ENCODE results near the gene CLEC3B. TPM values are rescaled to one million over a fixed set of nuclear protein-coding genes. Genes with fewer than 3 reads are reported as not detected.

Gene CLEC3B
- total RNA-seq, 1 donor from 2014 or later: not detected

DNA sequence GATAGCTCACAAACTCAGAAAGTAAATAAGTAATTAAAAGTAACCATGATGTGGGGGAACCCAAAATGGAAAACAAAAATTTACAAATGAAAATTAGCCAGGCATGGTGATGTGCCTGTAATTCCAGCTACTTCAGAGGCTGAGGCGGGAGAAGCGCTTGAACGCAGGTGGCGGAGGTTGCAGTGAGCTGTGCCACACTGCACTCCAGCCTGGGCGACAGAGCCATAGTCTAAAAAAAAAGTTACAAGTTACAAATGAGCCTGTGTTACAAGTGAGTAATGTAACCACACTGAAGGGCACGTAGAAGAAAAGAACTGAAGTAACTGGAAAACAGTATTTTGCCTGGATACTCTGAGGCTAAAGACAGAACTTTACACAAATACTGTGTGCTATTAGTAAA is 38.8 kb upstream of the CLEC3B start:
- no peaks in the 10 kb centered on the region for H3K27me3 ChIP-seq (ENCODE audit: control insufficient read depth, insufficient read depth, low read length)

GRCh38 chr3:44988073-44988472 is 38.0 kb upstream of the CLEC3B start:
- H3K4me3 ChIP-seq (ENCODE audit: low read depth, low read length): no peak overlapping the region
- peak; percentile 9 for TF ChIP-seq CTCF (IDR thresholded peaks at IDR 0.05; ENCODE audit: insufficient read depth, low read length, severe bottlenecking)
- H3K27me3 ChIP-seq (ENCODE audit: control insufficient read depth, insufficient read depth, low read length): no peaks in the 10 kb centered on the region
- H3K36me3 ChIP-seq (ENCODE audit: control insufficient read depth, insufficient read depth, low read length): peaks cover 6% of the 10 kb centered on the region
- FAIRE-seq (no peak), DNase-seq (ENCODE audit: low read depth) (no peak)

More for the DNA sequence above, 38.8 kb upstream of the CLEC3B start:
- Histone ChIP-seq H3K36me3 (ENCODE audit: control insufficient read depth, insufficient read depth, low read length) (peaks cover 6% of the 10 kb centered on the region), H3K4me3 (ENCODE audit: low read depth, low read length) (no peak overlapping the region)
- DNase-seq (ENCODE audit: low read depth): no peak
- TF ChIP-seq CTCF (IDR thresholded peaks at IDR 0.05; ENCODE audit: insufficient read depth, low read length, severe bottlenecking): no peak
- no peak for FAIRE-seq

- peaks cover 6% of the 10 kb centered on the region for H3K36me3 ChIP-seq (ENCODE audit: control insufficient read depth, insufficient read depth, low read length)
- DNase-seq (ENCODE audit: low read depth): no peak
These were observed 37.0 kb upstream of the CLEC3B start for GRCh38 chr3:44989141-44989540.

GRCh38 chr3:44989636-44990373 is 36.3 kb upstream of the CLEC3B start:
- no peak for TF ChIP-seq CTCF (IDR thresholded peaks at IDR 0.05; ENCODE audit: insufficient read depth, low read length, severe bottlenecking)
- peaks cover 6% of the 10 kb centered on the region for H3K36me3 ChIP-seq (ENCODE audit: control insufficient read depth, insufficient read depth, low read length)
- no peaks in the 10 kb centered on the region for H3K27me3 ChIP-seq (ENCODE audit: control insufficient read depth, insufficient read depth, low read length)
- no peak overlapping the region for H3K4me3 ChIP-seq (ENCODE audit: low read depth, low read length)
- FAIRE-seq: no peak
- DNase-seq (ENCODE audit: low read depth): no peak

More at GRCh38 chr3:44989141-44989540, 37.0 kb upstream of the CLEC3B start:
- no peak for TF ChIP-seq CTCF (IDR thresholded peaks at IDR 0.05; ENCODE audit: insufficient read depth, low read length, severe bottlenecking)
- no peak overlapping the region for H3K4me3 ChIP-seq (ENCODE audit: low read depth, low read length)
- no peak for FAIRE-seq
- no peaks in the 10 kb centered on the region for H3K27me3 ChIP-seq (ENCODE audit: control insufficient read depth, insufficient read depth, low read length)

- Histone ChIP-seq H3K27me3 (ENCODE audit: control insufficient read depth, insufficient read depth, low read length) (no peaks in the 10 kb centered on the region), H3K36me3 (ENCODE audit: control insufficient read depth, insufficient read depth, low read length) (peaks cover 7% of the 10 kb centered on the region), H3K4me3 (ENCODE audit: low read depth, low read length) (no peak overlapping the region)
- DNase-seq (ENCODE audit: low read depth) (no peak), FAIRE-seq (no peak)
- no peak for TF ChIP-seq CTCF (IDR thresholded peaks at IDR 0.05; ENCODE audit: insufficient read depth, low read length, severe bottlenecking)
These were observed 34.8 kb upstream of the CLEC3B start for GRCh38 chr3:44991326-44991725.
